Activated T-helper 2 cell treated with anti-CD3 and anti-CD28 coated beads, Interferon-gamma antibody, Interleukin-2, Interleukin-4, amounts not matched to agents 10 μg/mL and 5 μg/mL and 100 μg/mL, durations not matched to agents 14 hours and 24 hours and 36 hours (primary cell): ENCODE data around the gene ULBP1. TPM values are rescaled to one million over a fixed set of nuclear protein-coding genes. Genes with fewer than 3 reads are reported as not detected.
"Not testable (repeated sequence)": the region's sequence is repeated elsewhere in the genome, so short reads cannot be mapped to it uniquely, and the experiment has no call there.

Source experiments
- DNase-seq: peaks from one replicate; pipeline ENCODE4 v3.0.0; 2021; ENCODE audit warnings: low spot score
- H3K27ac Mint-ChIP-seq: one replicate; pipeline ENCODE4 v1.8.0; 2021; ENCODE audit warnings: mixed read lengths
- H3K27me3 Mint-ChIP-seq: one replicate; pipeline ENCODE4 v1.8.0; 2021; ENCODE audit warnings: low read depth, mixed read lengths
- H3K36me3 Mint-ChIP-seq: one replicate; pipeline ENCODE4 v1.8.0; 2021; ENCODE audit warnings: low read depth, mixed read lengths
- H3K4me1 Mint-ChIP-seq: one replicate; pipeline ENCODE4 v1.8.0; 2021; ENCODE audit warnings: low read depth, mixed read lengths
- H3K4me3 Mint-ChIP-seq: one replicate; pipeline ENCODE4 v1.8.0; 2021; ENCODE audit warnings: low read depth, mild to moderate bottlenecking, moderate library complexity, mixed read lengths
- H3K9me3 Mint-ChIP-seq: one replicate; pipeline ENCODE4 v1.8.0; 2021; ENCODE audit warnings: mixed read lengths
- intact Hi-C: fragments of 100-400 bp; cut with micrococcal nuclease; formaldehyde crosslinking; loops from one replicate; pipeline ENCODE4 v1.15.1; 2023
- total RNA-seq: library from RNA; stranded (reverse); gene quantifications from 2 replicates; pipeline ENCODE4 v1.2.3, GENCODE V29; 2022

Gene ULBP1
- total RNA-seq, 1 donor from 2014 or later = 0.41 TPM

GRCh38 chr6:150005761-150006651, 42.3 kb downstream of the ULBP1 start:
- no peak for DNase-seq
- intact Hi-C loops = loop anchor here (5.0 to 10.0 kb wide), 4 partner anchors 61 to 441 kb away; partner anchors contain the start of genes GINM1, LATS1, LRP11 and ULBP3
- Mint-ChIP-seq H3K9me3 (peaks cover 3% of the 10 kb centered on the region), H3K4me1 (peaks cover 40% of the 10 kb centered on the region), H3K4me3 (peak overlapping the region; percentile 84), H3K27ac (no peak overlapping the region), H3K27me3 (peaks cover 35% of the 10 kb centered on the region), H3K36me3 (peaks cover 11% of the 10 kb centered on the region)

- Mint-ChIP-seq H3K36me3 (peaks cover 8% of the 10 kb centered on the region), H3K4me3 (no peak overlapping the region), H3K27me3 (peaks cover 44% of the 10 kb centered on the region), H3K9me3 (no peaks in the 10 kb centered on the region), H3K27ac (no peak overlapping the region), H3K4me1 (peaks cover 30% of the 10 kb centered on the region)
- intact Hi-C loops = loop anchor here (5.0 to 10.0 kb wide), 4 partner anchors 60 to 442 kb away; partner anchors contain the start of genes GINM1, LATS1, LRP11 and ULBP3
- DNase-seq = no peak
Measured at GRCh38 chr6:150006961-150007464, 43.3 kb downstream of the ULBP1 start.

DNA sequence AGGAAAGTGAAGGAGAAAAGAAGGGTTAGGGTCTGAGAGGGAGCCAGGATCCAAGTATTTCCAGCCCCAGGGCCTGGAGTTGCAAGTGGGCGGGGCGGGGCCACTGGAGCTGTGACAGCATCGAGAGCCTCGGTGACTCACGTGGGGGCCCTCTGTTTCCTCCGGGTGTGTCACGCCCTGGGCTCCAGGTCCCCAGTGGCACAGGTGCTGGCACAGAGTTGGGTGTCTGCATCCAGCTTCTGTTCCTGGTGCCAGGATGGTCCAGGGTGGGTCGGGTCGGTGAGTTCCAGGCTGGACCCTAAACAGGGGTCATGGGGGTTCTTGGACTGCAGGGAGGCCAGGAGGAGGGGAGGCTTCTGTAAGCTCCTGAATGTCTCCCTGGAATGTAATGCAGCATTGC, 44.8 kb downstream of the ULBP1 start:
- H3K4me3 Mint-ChIP-seq = no peak overlapping the region
- no peaks in the 10 kb centered on the region for H3K9me3 Mint-ChIP-seq
- no peak overlapping the region for H3K27ac Mint-ChIP-seq
- peaks cover 57% of the 10 kb centered on the region for H3K27me3 Mint-ChIP-seq
- DNase-seq = no peak
- peaks cover 3% of the 10 kb centered on the region for H3K36me3 Mint-ChIP-seq
- H3K4me1 Mint-ChIP-seq = peaks cover 24% of the 10 kb centered on the region
- intact Hi-C loops = loop anchor here (5.0 to 10.0 kb wide), 4 partner anchors 59 to 444 kb away; partner anchors contain the start of genes GINM1, LATS1, LRP11 and ULBP3

DNA sequence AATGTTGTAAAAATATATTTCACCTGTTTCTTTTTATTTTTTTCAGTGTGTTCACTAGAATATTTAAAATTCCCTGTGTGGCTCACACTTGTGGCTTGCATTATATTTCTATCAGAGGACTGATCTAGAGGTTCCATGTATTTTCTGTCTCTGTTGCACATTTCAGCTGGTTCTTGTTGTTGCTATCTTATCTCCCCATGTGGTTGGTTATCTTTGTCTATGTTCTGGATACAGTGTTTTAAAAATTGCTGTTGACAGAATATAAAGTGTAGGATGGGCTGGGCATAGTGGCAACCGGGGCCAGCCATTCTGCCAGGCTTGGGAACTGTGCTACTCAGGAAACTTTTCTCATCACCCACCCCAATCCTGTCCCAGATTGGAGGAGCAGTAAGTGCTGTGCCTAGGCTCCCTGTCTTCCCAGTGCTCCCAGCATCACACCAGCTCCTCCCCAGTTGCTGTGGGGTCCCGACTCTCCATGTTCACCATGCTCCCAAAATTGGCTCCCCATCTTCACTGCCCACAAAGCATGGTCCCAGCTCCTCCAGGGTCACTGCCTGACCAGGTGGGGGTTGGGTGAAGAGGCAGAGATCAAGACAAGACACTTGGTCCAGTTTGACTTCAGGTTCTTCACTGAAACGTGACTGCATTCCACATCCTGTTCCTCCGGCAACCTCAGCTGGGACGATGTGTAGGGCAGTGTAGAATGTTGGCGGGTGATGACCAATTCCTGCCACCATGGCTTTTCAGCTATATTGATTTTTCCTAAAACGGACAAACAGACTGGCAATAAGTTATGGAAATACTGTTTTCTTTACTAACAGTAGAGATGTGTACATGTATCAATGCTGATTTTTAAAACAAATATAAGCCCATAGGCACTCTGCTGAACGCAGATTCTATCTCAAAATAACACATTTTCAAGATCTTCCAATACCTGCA, 49.4 kb downstream of the ULBP1 start:
- not testable (repeated sequence) for H3K27ac Mint-ChIP-seq, H3K4me3 Mint-ChIP-seq, H3K9me3 Mint-ChIP-seq, H3K36me3 Mint-ChIP-seq, DNase-seq
- intact Hi-C loops = loop anchor here (2.0 kb wide), 1 partner anchor 22 kb away; no protein-coding TSS in a partner anchor
- Mint-ChIP-seq H3K27me3 (peaks cover 85% of the 10 kb centered on the region), H3K4me1 (peaks cover 20% of the 10 kb centered on the region)

DNA sequence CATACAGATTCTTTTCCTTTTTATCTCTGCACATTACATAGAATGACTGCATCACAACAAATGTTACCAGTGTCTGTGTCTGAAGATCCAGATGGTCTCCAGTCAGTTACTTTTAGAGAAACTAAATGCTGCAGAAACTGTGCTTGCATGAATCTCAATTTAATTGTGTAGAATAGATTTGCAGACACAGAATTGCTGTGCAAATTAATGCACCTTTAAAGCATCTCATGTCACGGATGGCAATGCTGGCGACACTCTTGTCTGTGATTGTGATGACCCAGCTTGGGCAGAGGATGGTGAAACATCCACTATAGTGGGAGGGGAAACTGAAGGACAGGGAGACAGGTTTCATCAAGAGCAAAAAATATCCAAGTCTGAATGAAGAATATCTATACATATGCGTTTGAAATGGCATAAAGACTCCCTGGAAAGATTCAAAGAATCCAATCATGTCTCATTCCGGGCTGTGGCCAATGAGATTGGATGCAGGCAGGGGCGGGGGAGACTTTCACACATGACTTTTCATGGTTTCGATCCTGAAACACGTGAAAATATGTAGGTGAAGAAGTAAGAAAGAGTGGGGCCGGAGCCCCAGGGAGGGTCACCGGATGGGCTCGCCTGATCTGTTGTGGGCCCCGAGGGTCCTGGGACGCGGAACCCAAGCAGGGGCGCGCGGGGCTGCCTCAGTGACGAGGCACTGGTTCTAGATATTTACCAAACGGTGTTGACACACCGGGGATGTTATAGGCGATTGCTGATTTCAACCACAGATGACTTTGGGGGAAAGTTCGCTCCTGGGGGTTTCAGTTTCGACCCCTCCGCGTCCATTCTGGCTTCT, 50.3 kb downstream of the ULBP1 start:
- Mint-ChIP-seq H3K27me3 (peaks cover 85% of the 10 kb centered on the region), H3K4me1 (peaks cover 17% of the 10 kb centered on the region)
- H3K36me3 Mint-ChIP-seq, H3K9me3 Mint-ChIP-seq, H3K4me3 Mint-ChIP-seq, H3K27ac Mint-ChIP-seq, DNase-seq: not testable (repeated sequence)
- intact Hi-C loops = loop anchor here (2.0 kb wide), 2 partner anchors 23 to 51 kb away; partner anchors contain the start of gene ULBP1

DNA sequence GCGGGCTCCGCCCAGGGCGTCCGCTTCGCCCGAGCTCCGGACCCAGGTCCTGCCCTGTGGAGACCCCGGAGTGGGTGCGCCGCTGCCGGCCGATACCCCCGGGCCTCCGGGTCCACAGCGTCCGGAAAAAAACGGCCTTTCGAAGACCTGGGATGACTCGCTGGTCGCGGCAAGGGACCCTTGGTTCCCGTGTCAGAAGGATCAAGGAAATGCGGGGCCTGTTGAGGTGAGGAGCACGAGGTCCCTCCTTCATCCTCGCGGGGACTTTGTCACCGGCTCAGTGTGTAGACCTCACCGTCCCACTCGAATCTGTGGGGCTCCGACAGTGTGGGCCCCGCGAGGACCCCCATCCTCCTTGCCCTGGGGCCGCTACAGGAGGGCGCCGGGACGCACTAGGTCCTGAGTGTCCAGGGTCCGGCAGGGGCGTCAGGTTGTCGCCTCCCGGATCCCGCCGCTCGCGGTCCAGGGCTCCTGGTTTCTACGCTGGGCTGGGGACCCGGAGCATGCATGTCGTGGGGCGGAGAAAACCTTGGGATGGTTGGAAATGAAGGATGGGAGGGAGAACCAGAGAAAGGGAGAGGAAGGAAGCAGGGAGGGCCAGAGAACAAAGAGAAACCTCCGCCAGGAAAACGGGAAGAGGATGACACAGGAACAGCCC, 51.0 kb downstream of the ULBP1 start:
- DNase-seq, H3K9me3 Mint-ChIP-seq, H3K27ac Mint-ChIP-seq, H3K36me3 Mint-ChIP-seq, H3K4me3 Mint-ChIP-seq: not testable (repeated sequence)
- intact Hi-C loops = loop anchor here (2.0 kb wide), 1 partner anchor 52 kb away; the partner anchor contains the start of gene ULBP1
- Mint-ChIP-seq H3K27me3 (peaks cover 83% of the 10 kb centered on the region), H3K4me1 (peaks cover 17% of the 10 kb centered on the region)

- Mint-ChIP-seq H3K4me1 (peaks cover 17% of the 10 kb centered on the region), H3K27me3 (peaks cover 78% of the 10 kb centered on the region)
- intact Hi-C loops = loop anchor here (2.0 kb wide), 1 partner anchor 53 kb away; the partner anchor contains the start of gene ULBP1
- H3K9me3 Mint-ChIP-seq, H3K4me3 Mint-ChIP-seq, H3K27ac Mint-ChIP-seq, H3K36me3 Mint-ChIP-seq, DNase-seq: not testable (repeated sequence)
Measured at GRCh38 chr6:150015281-150016001, 51.7 kb downstream of the ULBP1 start.

DNA sequence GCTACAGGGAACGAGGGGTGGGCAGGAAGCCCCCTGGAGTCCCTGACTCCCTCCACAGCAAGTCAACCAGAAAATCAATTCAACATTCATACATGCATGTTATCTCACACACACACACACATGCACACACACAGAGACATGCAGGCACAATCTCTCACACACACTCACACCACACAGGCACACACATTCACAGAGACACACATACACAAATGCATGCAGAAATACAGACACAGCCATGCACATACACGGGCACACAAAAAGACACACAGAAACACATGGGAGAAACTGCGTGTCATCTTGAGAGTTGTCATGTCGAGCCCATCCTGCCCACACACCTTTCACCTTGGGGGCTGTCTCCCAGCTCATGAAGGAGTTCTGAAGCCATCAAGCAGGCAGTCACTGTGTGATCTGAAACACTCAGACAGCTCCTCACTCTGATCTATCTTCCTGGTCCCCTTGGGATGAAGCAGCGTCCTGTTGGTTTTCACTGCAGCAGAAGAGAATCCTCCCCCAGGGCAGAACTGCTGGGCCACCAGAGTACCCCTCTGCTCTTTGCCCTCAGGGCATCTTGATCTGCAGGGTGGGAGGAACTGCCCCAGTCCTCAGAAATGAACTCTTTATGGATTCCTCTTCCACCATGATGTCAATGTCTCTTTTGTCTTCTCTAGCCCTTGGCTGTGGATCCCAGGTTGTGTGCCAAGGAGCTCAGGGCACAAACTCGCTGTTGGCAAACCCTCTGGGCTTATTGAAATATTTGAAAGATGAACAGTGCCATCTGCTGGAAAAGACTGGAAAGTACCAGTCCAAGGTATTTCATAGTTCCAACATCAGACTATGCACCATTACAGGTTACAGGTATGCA, 52.8 kb downstream of the ULBP1 start:
- Mint-ChIP-seq H3K27ac (no peak overlapping the region), H3K9me3 (no peaks in the 10 kb centered on the region), H3K4me1 (peaks cover 17% of the 10 kb centered on the region), H3K4me3 (no peak overlapping the region), H3K36me3 (no peaks in the 10 kb centered on the region), H3K27me3 (peaks cover 75% of the 10 kb centered on the region)
- peak; percentile 33 for DNase-seq
- intact Hi-C loops = loop anchor here (1.0 kb wide), 1 partner anchor 82 kb away; no protein-coding TSS in a partner anchor

DNA sequence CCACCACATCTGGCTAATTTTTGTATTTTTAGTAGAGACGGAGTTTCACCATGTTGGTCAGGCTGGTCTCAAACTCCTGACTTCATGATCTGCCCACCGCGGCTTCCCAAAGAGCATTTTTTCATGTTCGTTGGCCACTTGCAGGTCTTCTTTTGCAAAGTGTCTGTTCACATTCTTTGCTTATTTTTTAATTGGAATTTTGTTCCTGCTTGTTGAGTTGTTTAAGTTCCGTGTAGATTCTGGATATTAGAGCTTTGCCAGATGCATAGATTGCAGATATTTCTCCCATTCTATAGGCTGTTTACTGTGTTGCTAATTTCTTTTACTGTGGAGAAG, 53.4 kb downstream of the ULBP1 start:
- H3K4me3 Mint-ChIP-seq, H3K36me3 Mint-ChIP-seq, H3K9me3 Mint-ChIP-seq, DNase-seq, H3K27ac Mint-ChIP-seq: not testable (repeated sequence)
- intact Hi-C loops = loop anchor here (1.0 kb wide), 1 partner anchor 83 kb away; no protein-coding TSS in a partner anchor
- Mint-ChIP-seq H3K27me3 (peaks cover 70% of the 10 kb centered on the region), H3K4me1 (peaks cover 17% of the 10 kb centered on the region)

- no peak for DNase-seq
- H3K36me3 Mint-ChIP-seq = no peaks in the 10 kb centered on the region
- H3K4me1 Mint-ChIP-seq = peaks cover 14% of the 10 kb centered on the region
- no peak overlapping the region for H3K27ac Mint-ChIP-seq
- H3K9me3 Mint-ChIP-seq = no peaks in the 10 kb centered on the region
- intact Hi-C loops = no loop called here
- H3K4me3 Mint-ChIP-seq = no peak overlapping the region
- H3K27me3 Mint-ChIP-seq = peaks cover 64% of the 10 kb centered on the region
Measured at GRCh38 chr6:150018846-150019580, 55.3 kb downstream of the ULBP1 start.
